ENCODE measurements around the gene ARHGAP19.

The ARHGAP19 gene

DNA sequence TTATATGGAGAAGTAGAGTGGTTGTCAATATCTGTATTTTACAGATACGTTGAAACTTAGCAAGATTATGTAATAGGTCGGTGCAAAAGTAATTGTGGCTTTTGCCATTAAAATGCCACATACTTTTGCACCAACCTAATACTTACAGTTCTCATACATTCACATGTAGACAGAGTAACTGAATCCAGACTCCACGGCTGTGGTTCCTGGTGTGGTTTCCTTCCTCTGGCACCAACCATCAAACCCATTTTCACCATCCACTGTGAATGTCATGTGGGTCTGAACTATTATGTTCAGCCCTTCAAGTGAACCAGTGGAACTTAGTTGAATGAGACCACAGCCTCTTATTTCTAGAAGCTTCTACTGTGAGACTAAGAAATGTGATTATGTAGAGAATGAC lies 75.1 kb downstream of the ARHGAP19 start:
- no peak overlapping the region for H3K4me3 ChIP-seq (ENCODE audit: low read depth in 1 of 2, low read length in 2 of 2)
- H3K4me1 ChIP-seq (ENCODE audit: insufficient read depth, low read length): no peaks in the 10 kb centered on the region
- no peaks in the 10 kb centered on the region for H3K9me3 ChIP-seq (ENCODE audit: low read length)
- H3K9ac ChIP-seq (ENCODE audit: low read length): no peak overlapping the region
- H3K36me3 ChIP-seq (ENCODE audit: insufficient read depth, low read length): no peaks in the 10 kb centered on the region
- no peaks in the 10 kb centered on the region for H3K27me3 ChIP-seq (ENCODE audit: control insufficient read depth in 1 of 2, insufficient read depth in 2 of 2, low read length in 2 of 2)
- no peak overlapping the region for H3K27ac ChIP-seq (ENCODE audit: low read depth, low read length)

DNA sequence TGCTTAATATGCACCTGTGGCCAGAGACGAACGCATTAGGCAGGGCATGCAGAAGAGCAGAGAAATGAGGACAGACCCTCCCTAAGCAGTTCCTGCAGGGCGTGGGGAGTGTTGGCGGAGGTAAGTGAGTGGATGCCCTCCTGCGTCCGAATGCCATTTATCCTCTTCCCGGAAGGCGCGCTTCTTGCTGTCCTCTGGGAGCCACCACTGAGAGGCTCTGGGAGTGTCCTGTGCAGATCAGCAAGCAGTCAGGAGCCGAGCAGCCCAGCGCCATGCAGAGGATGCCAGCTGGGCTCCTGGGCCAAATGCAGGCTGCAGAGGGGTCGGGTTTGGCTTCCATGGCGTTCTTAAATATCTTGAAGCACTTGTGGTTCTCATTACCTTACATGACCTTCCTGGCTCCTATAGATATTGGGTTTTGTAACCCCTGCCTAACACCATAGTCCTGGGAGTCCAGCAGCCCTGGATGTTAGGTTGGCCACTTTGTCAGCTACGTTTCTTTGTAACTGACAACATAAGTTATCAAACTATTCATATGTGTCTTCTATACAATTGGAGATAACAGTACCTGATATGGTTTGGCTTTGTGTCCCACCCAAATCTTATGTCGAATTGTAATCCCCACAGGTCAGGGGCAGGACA lies 76.7 kb downstream of the ARHGAP19 start:
- Histone ChIP-seq H3K4me1 (ENCODE audit: insufficient read depth, low read length) (no peaks in the 10 kb centered on the region), H3K9me3 (ENCODE audit: low read length) (no peaks in the 10 kb centered on the region), H3K4me3 (ENCODE audit: low read depth in 1 of 2, low read length in 2 of 2) (no peak overlapping the region), H3K36me3 (ENCODE audit: insufficient read depth, low read length) (no peaks in the 10 kb centered on the region), H3K9ac (ENCODE audit: low read length) (no peak overlapping the region), H3K27me3 (ENCODE audit: control insufficient read depth in 1 of 2, insufficient read depth in 2 of 2, low read length in 2 of 2) (no peaks in the 10 kb centered on the region), H3K27ac (ENCODE audit: low read depth, low read length) (no peak overlapping the region)

DNA sequence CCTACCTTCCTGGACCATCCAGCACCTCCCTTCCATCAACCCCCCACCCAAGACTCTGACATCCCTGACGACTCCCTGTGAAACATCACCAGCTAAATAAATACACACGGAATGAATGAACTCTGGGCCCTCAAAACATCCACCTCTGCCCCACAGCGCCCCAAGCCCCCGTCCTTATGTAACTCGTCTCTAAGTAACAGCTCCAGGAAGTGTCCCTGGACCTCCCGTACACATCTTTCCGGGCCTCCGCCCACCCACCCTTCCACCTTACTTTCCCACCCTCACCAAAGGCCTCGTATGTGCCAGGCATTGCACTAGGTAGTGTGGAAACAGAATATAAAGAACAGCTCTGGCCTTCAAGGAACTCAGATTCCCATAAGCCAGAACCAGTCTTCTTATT lies 79.0 kb downstream of the ARHGAP19 start:
- no peak overlapping the region for H3K9ac ChIP-seq (ENCODE audit: low read length)
- H3K4me3 ChIP-seq (ENCODE audit: low read depth in 1 of 2, low read length in 2 of 2): no peak overlapping the region
- H3K4me1 ChIP-seq (ENCODE audit: insufficient read depth, low read length): no peaks in the 10 kb centered on the region
- H3K36me3 ChIP-seq (ENCODE audit: insufficient read depth, low read length): no peaks in the 10 kb centered on the region
- H3K27me3 ChIP-seq (ENCODE audit: control insufficient read depth in 1 of 2, insufficient read depth in 2 of 2, low read length in 2 of 2): no peaks in the 10 kb centered on the region
- H3K27ac ChIP-seq (ENCODE audit: low read depth, low read length): no peak overlapping the region
- no peaks in the 10 kb centered on the region for H3K9me3 ChIP-seq (ENCODE audit: low read length)

DNA sequence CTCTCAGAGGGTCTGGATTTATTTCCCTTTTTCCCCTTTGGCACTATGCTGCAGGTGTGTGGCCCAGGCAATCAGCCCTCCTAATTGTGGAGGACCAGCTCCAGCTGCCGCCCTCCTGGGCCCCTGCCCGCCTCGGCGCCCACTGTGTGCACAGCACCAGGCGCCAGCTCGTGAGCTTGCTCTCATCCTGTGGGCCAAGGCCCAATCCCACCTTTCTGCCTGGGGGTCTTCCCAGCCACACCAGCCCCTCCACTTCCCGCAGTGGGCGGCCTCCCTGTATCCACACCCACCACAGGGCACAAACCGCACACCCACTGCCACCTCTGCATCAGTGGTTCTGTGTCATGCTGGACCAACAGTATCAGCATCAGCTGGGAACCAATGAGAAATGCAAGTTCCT lies 81.2 kb downstream of the ARHGAP19 start:
- no peak overlapping the region for H3K4me3 ChIP-seq (ENCODE audit: low read depth in 1 of 2, low read length in 2 of 2)
- H3K27ac ChIP-seq (ENCODE audit: low read depth, low read length): no peak overlapping the region
- H3K27me3 ChIP-seq (ENCODE audit: control insufficient read depth in 1 of 2, insufficient read depth in 2 of 2, low read length in 2 of 2): no peaks in the 10 kb centered on the region
- H3K9ac ChIP-seq (ENCODE audit: low read length): no peak overlapping the region
- H3K4me1 ChIP-seq (ENCODE audit: insufficient read depth, low read length): no peaks in the 10 kb centered on the region
- no peaks in the 10 kb centered on the region for H3K9me3 ChIP-seq (ENCODE audit: low read length)
- no peaks in the 10 kb centered on the region for H3K36me3 ChIP-seq (ENCODE audit: insufficient read depth, low read length)

DNA sequence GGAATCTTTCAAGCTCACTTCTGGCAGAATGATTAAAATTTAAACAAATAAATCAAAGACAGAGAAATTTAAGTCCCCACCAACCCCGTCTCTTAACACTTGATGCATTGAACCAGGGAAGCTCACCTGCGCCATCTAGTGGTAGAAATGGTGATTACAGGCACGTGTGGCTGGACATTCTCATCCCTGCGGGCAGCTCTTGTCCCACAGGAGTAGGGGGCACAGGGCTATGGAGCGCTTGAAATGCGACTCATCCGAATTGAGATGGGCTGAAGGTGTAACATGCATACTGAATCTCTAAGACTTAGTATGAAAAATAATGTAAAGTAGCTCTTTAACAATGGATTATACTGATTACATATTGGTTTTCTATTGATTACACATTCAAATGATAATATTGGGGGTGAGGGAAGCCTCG lies 81.9 kb downstream of the ARHGAP19 start:
- Histone ChIP-seq H3K9me3 (ENCODE audit: low read length) (no peaks in the 10 kb centered on the region), H3K36me3 (ENCODE audit: insufficient read depth, low read length) (no peaks in the 10 kb centered on the region), H3K4me3 (ENCODE audit: low read depth in 1 of 2, low read length in 2 of 2) (no peak overlapping the region), H3K27ac (ENCODE audit: low read depth, low read length) (no peak overlapping the region), H3K27me3 (ENCODE audit: control insufficient read depth in 1 of 2, insufficient read depth in 2 of 2, low read length in 2 of 2) (no peaks in the 10 kb centered on the region), H3K4me1 (ENCODE audit: insufficient read depth, low read length) (no peaks in the 10 kb centered on the region), H3K9ac (ENCODE audit: low read length) (no peak overlapping the region)

DNA sequence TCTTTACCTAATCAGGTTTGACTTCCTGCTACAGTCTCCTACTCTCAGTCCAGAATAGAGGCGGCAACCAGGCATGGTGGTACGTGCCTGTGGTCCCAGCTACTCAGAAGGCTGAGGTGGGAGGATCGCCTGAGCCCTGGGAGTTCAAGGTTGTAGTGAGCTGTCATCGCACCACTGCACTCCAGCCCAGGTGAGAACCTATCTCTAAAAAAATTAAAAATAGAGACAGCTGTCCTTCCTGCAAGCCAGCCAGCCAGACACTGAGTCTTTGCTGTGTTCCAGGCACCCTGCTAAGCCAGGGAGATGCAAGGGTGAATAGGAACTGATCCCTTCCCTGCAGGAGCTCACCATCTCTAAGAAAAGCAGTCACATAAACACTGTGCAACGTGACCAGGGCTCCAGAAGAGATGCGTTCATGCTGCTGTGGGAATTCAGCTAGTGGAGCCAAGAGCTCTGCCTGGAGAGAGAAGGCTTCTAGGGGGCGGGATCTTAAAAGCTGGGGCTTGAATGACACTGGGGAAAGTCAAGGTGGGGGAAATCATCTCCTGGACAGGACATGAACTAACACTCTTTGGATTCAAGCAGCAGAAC lies 84.6 kb downstream of the ARHGAP19 start:
- Histone ChIP-seq H3K36me3 (ENCODE audit: insufficient read depth, low read length) (no peaks in the 10 kb centered on the region), H3K9ac (ENCODE audit: low read length) (no peak overlapping the region), H3K27ac (ENCODE audit: low read depth, low read length) (no peak overlapping the region), H3K27me3 (ENCODE audit: control insufficient read depth in 1 of 2, insufficient read depth in 2 of 2, low read length in 2 of 2) (no peaks in the 10 kb centered on the region), H3K4me3 (ENCODE audit: low read depth in 1 of 2, low read length in 2 of 2) (no peak overlapping the region), H3K4me1 (ENCODE audit: insufficient read depth, low read length) (no peaks in the 10 kb centered on the region), H3K9me3 (ENCODE audit: low read length) (no peaks in the 10 kb centered on the region)

DNA sequence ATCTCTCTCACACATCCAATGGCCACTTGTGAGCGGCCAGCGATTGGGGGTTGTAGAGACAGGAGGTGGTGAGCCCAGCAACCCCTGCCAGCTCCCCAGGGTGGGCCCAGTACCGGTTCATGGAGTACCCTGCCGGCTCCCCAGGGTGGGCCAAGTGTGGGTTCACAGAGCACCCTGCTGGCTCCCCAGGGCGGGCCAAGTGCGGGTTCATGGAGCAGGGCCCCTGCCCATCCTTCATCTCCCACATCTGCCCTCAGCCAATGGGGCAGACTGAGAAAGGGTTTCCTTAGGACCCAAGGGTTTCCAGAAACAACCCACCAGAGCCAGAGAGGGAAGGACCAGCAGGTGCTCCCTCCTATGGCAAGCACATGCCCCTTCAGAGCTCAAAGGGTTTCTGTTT lies 85.3 kb downstream of the ARHGAP19 start:
- H3K27me3 ChIP-seq (ENCODE audit: control insufficient read depth in 1 of 2, insufficient read depth in 2 of 2, low read length in 2 of 2): no peaks in the 10 kb centered on the region
- no peaks in the 10 kb centered on the region for H3K36me3 ChIP-seq (ENCODE audit: insufficient read depth, low read length)
- H3K27ac ChIP-seq (ENCODE audit: low read depth, low read length): no peak overlapping the region
- H3K4me3 ChIP-seq (ENCODE audit: low read depth in 1 of 2, low read length in 2 of 2): no peak overlapping the region
- H3K4me1 ChIP-seq (ENCODE audit: insufficient read depth, low read length): no peaks in the 10 kb centered on the region
- H3K9me3 ChIP-seq (ENCODE audit: low read length): no peaks in the 10 kb centered on the region
- H3K9ac ChIP-seq (ENCODE audit: low read length): no peak overlapping the region

DNA sequence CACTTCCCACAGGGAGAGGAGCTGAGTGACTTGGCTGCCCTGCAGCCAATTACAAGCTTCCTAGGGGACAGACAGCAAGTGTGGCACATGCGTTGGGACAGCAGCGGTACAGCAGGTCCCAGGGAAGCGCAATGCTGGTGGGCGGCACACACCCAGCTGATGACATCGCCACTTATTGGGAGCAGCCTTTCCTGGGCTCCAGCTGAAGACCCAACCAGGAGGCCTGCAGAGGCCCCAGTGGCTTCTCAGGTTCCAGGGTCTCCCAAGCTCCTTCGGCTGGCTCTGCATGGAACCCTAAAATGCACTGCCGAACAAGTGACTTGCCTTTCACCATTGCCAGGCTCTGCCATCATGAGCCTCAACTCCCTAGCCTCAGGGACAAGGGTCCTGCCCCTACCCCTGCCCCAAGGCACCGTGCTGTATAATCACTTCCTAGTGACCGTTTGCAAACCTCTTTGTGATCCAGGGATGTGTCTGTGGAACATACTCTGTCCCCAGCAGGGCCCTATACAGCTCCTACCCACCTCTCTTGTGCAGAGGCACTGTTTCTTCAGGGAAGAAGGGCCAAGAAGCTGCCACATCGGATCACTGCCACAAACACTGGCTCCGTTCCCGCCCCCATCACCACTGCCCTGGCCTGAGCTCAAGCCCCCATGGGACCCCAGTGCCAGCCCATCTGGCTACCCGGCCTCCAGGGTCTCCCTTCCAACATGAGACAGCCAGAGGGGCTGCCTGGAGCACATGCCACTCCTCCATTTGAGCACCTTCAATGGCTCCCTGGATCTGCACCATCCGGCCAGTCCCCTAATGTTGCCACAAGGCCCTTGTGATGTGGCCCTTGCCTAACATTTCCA lies 87.4 kb downstream of the ARHGAP19 start:
- no peaks in the 10 kb centered on the region for H3K36me3 ChIP-seq (ENCODE audit: insufficient read depth, low read length)
- no peaks in the 10 kb centered on the region for H3K9me3 ChIP-seq (ENCODE audit: low read length)
- no peak overlapping the region for H3K9ac ChIP-seq (ENCODE audit: low read length)
- H3K27me3 ChIP-seq (ENCODE audit: control insufficient read depth in 1 of 2, insufficient read depth in 2 of 2, low read length in 2 of 2): no peaks in the 10 kb centered on the region
- no peaks in the 10 kb centered on the region for H3K4me1 ChIP-seq (ENCODE audit: insufficient read depth, low read length)
- H3K27ac ChIP-seq (ENCODE audit: low read depth, low read length): no peak overlapping the region
- no peak overlapping the region for H3K4me3 ChIP-seq (ENCODE audit: low read depth in 1 of 2, low read length in 2 of 2)

DNA sequence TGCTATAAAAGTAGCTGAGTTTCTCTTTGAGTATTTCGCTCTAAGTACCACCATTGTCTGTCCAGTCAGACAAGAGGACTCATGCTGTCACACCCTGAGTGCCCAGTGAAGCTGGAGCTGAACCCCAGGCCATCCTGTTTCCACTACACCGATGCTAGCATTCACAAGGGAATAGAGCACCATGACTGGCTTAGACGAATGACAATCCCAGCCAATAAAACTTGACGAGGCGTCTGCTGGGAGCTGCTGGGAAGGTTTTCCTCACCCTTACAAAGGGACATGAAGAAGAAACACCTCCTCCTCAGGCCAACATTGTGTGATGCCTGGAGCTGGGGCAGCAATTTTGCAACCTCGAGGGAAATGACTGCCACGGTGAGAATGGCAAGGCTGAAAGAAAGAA lies 89.2 kb downstream of the ARHGAP19 start:
- Histone ChIP-seq H3K4me3 (ENCODE audit: low read depth in 1 of 2, low read length in 2 of 2) (no peak overlapping the region), H3K27ac (ENCODE audit: low read depth, low read length) (no peak overlapping the region), H3K36me3 (ENCODE audit: insufficient read depth, low read length) (no peaks in the 10 kb centered on the region), H3K9me3 (ENCODE audit: low read length) (no peaks in the 10 kb centered on the region), H3K27me3 (ENCODE audit: control insufficient read depth in 1 of 2, insufficient read depth in 2 of 2, low read length in 2 of 2) (no peaks in the 10 kb centered on the region), H3K9ac (ENCODE audit: low read length) (no peak overlapping the region), H3K4me1 (ENCODE audit: insufficient read depth, low read length) (no peaks in the 10 kb centered on the region)

- H3K4me1 ChIP-seq (ENCODE audit: insufficient read depth, low read length): peaks cover 4% of the 10 kb centered on the region
- no peaks in the 10 kb centered on the region for H3K9me3 ChIP-seq (ENCODE audit: low read length)
- no peaks in the 10 kb centered on the region for H3K36me3 ChIP-seq (ENCODE audit: insufficient read depth, low read length)
- no peak overlapping the region for H3K27ac ChIP-seq (ENCODE audit: low read depth, low read length)
- H3K4me3 ChIP-seq (ENCODE audit: low read depth in 1 of 2, low read length in 2 of 2): no peak overlapping the region
- no peaks in the 10 kb centered on the region for H3K27me3 ChIP-seq (ENCODE audit: control insufficient read depth in 1 of 2, insufficient read depth in 2 of 2, low read length in 2 of 2)
- no peak overlapping the region for H3K9ac ChIP-seq (ENCODE audit: low read length)
Measured at GRCh38 chr10:97200616-97201015, 91.8 kb downstream of the ARHGAP19 start.

DNA sequence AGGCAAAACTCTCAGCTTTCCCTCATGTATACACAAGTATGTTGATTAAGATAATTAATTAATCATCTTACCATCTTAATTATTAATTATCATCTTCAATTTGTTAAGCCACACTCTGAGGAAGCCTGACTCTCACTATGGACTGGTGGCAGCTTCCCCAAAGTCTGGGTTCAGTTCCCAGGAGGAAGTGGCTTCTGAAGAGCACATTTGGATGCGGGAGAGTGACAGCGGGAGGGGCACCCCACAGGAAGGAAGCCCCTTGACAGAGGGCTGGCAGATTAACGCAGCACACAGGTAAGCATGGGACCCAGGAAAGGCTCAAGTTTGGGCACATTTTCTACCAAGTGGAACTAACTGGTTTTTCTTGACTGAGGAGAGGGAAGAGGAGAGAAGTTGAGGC lies 93.3 kb downstream of the ARHGAP19 start:
- Histone ChIP-seq H3K4me3 (ENCODE audit: low read depth in 1 of 2, low read length in 2 of 2) (no peak overlapping the region), H3K36me3 (ENCODE audit: insufficient read depth, low read length) (no peaks in the 10 kb centered on the region), H3K9ac (ENCODE audit: low read length) (no peak overlapping the region), H3K27me3 (ENCODE audit: control insufficient read depth in 1 of 2, insufficient read depth in 2 of 2, low read length in 2 of 2) (no peaks in the 10 kb centered on the region), H3K27ac (ENCODE audit: low read depth, low read length) (no peak overlapping the region), H3K9me3 (ENCODE audit: low read length) (no peaks in the 10 kb centered on the region), H3K4me1 (ENCODE audit: insufficient read depth, low read length) (peaks cover 4% of the 10 kb centered on the region)

All from muscle layer of colon (tissue), 2 donors.